ENCODE results near the gene ZC3H13.

GRCh38 chr13:46086421-46086922 is 33.9 kb upstream of the ZC3H13 start:
- TF ChIP-seq CTCF (IDR thresholded peaks at IDR 0.05; ENCODE audit: low read depth, low read length, poor library complexity, severe bottlenecking) = no peak
- TF ChIP-seq EZH2phosphoT487 (IDR thresholded peaks at IDR 0.05; ENCODE audit: borderline replicate concordance, low read length) = no peak

All from DOHH2 (cell line).